Prostate gland (tissue), 2 donors: Measurements from ENCODE around the gene OR4M1. TPM values are rescaled to one million over a fixed set of nuclear protein-coding genes. Genes with fewer than 3 reads are reported as not detected.
"Not testable (repeated sequence)": the region's sequence is repeated elsewhere in the genome, so short reads cannot be mapped to it uniquely, and the experiment has no call there.

Experiments
- DNase-seq: peaks from one replicate; pipeline ENCODE4 v3.0.0-alpha.2; 2019; ENCODE audit warnings: low spot score
- H3K27ac ChIP-seq, 2 donors: fragments of 200-600 bp; sonication (generic); 2 replicates each; pipeline ENCODE4 v1.5.1; 2017 to 2019
- H3K27me3 ChIP-seq: fragments of 200-600 bp; sonication (generic); replicated peaks from 2 replicates; pipeline ENCODE4 v1.5.1; 2019; ENCODE audit not compliant: insufficient read depth
- H3K36me3 ChIP-seq, 2 donors: fragments of 200-600 bp; sonication (generic); 1 replicate in 1 of 2; 2 replicates in 1 of 2; pipeline versions ENCODE4 v1.5.1 to v1.8.1; 2017 to 2019
- H3K4me1 ChIP-seq: fragments of 200-600 bp; sonication (generic); replicated peaks from 2 replicates; pipeline ENCODE4 v1.5.1; 2019
- H3K4me3 ChIP-seq, 2 donors: fragments of 200-600 bp; sonication (generic); 2 replicates each; pipeline ENCODE4 v1.5.1; 2017 to 2019
- H3K9me3 ChIP-seq: fragments of 200-600 bp; sonication (generic); 2 replicates; pipeline ENCODE4 v1.5.1; 2017
- CTCF ChIP-seq, 4 experiments: fragments of 200-600 bp in 2 of 4; fragments of 450-650 bp in 2 of 4; sonication (generic) in 2 of 4; IDR thresholded peaks; 1 replicate in 3 of 4; 2 replicates in 1 of 4; pipeline ENCODE4 v1.5.1; 2016 to 2019; ENCODE audit warnings: antibody characterized with exemption in 4 of 4, mild to moderate bottlenecking in 2 of 4, moderate library complexity in 2 of 4
- POLR2A ChIP-seq: fragments of 450-650 bp; IDR thresholded peaks from one replicate; pipeline ENCODE4 v1.6.1; 2016; ENCODE audit warnings: antibody characterized with exemption, mild to moderate bottlenecking
- POLR2AphosphoS5 ChIP-seq: sonication (generic); formaldehyde crosslinking; IDR thresholded peaks from one replicate; pipeline ENCODE4 v1.6.1; 2017; ENCODE audit warnings: antibody characterized with exemption
- WGBS: methylation state at CpG from one replicate; pipeline ENCODE4 v1.1.5; 2018; 5-methylcytosine and 5-hydroxymethylcytosine counted together
- intact Hi-C: fragments of 100-400 bp; cut with DNase I; formaldehyde crosslinking; loops from one replicate; pipeline ENCODE4 v1.14.2; 2022
- total RNA-seq, 2 donors: library from RNA; depleted of rRNA; stranded (reverse); fragments of >200 nt; gene quantifications; one replicate each; pipeline ENCODE4 v1.1.0, GENCODE V29; 2016

The OR4M1 gene
- total RNA-seq, 2 donors from 2014 or later, result not detected

GRCh38 chr14:19799880-19800279 lies 26.6 kb downstream of the OR4M1 start:
- 87% methylated on average over 5 of the region's 5 CpGs for WGBS
- no peak for DNase-seq
- H3K4me1 ChIP-seq, result no peaks in the 10 kb centered on the region
- no peaks in the 10 kb centered on the region for H3K36me3 ChIP-seq
- intact Hi-C loops, result no loop called here
- no peak overlapping the region for H3K4me3 ChIP-seq
- TF ChIP-seq POLR2AphosphoS5, result no peak
- TF ChIP-seq POLR2A, result no peak
- no peak for TF ChIP-seq CTCF (IDR thresholded peaks at IDR 0.05)
- no peak overlapping the region for H3K27ac ChIP-seq
- no peaks in the 10 kb centered on the region for H3K27me3 ChIP-seq
- no peaks in the 10 kb centered on the region for H3K9me3 ChIP-seq

- TF ChIP-seq POLR2AphosphoS5 (no peak), CTCF (IDR thresholded peaks at IDR 0.05) (no peak), POLR2A (no peak)
- Histone ChIP-seq H3K27me3 (no peaks in the 10 kb centered on the region), H3K4me3 (no peak overlapping the region), H3K36me3 (no peaks in the 10 kb centered on the region), H3K4me1 (no peaks in the 10 kb centered on the region), H3K9me3 (no peaks in the 10 kb centered on the region), H3K27ac (no peak overlapping the region)
- intact Hi-C loops, result no loop called here
- DNase-seq, result no peak
- 85% methylated on average over 17 of the region's 17 CpGs for WGBS
Observed at GRCh38 chr14:19800282-19801117, 27.2 kb downstream of the OR4M1 start.

- 80% methylated on average over 13 of the region's 13 CpGs for WGBS
- Histone ChIP-seq H3K36me3 (no peaks in the 10 kb centered on the region), H3K4me3 (no peak overlapping the region), H3K27me3 (no peaks in the 10 kb centered on the region), H3K9me3 (no peaks in the 10 kb centered on the region), H3K27ac (no peak overlapping the region), H3K4me1 (no peaks in the 10 kb centered on the region)
- no peak for TF ChIP-seq POLR2AphosphoS5
- TF ChIP-seq CTCF (IDR thresholded peaks at IDR 0.05), result no peak
- TF ChIP-seq POLR2A, result no peak
- DNase-seq, result no peak
- intact Hi-C loops, result no loop called here
Observed at GRCh38 chr14:19801118-19801464, 27.8 kb downstream of the OR4M1 start.

DNA sequence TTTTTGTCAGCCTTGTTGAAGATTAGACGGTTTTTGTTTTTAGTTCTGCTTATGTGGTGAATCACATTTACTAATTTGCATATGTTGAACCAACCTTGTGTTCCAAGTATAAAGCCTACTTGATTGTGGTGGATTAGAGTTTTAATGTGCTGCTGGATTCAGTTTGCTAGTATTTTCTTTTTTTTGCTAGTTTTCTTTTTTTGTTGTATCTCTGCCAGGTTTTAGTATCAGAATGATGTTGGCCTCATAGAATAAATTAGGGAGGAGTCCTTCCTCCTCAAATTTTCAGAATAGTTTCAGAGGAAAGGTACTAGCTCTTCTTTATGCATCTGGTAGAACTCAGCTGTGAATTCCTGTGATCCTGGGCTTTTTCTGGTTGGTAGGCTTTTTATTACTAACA lies 30.2 kb downstream of the OR4M1 start, which contains the start of gene OR4N2:
OR4N2 (plus strand) TSS at position 301 of the 400 bp plus-strand sequence. CDS start 23,679 bp downstream, outside the sequence.
- H3K4me1 ChIP-seq, H3K27ac ChIP-seq, intact Hi-C loops, H3K4me3 ChIP-seq, H3K27me3 ChIP-seq, DNase-seq, H3K9me3 ChIP-seq, H3K36me3 ChIP-seq: not testable (repeated sequence)
- 84% methylated on average over 1 of the region's 1 CpG for WGBS

DNA sequence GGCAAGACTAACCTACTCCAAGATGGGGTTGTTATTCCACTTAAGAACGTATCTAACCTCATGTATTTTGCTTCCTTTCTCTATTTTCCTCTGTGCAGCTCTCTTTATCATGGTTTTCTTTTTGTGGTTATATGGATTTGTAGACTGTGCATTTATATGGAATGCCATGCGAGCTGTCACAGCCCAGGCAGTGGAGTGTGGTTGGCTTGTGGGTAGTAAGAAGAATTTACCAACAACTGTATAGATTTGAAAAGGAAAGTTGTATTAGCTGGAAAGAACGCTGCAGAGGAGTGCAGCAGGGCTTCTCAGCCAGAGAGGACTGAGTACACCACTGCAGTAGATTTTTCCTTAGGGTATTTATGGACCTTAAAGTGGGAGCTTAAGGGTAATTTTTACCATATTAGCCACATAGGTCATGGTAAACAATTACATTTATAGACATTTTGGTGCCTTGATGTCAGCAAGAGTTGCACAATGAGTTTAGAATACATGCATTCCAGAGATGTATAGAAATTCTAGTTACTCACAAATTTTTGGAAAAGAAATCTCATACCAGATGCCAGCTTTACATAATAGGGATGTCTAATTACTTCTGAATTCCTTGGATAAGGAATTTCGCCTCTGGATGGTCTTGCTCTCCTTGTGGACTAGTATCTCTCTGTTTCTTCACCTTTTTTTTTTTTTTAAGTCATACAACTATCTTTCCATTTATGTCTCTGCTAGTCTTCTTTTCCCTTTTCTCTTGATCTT lies 40.0 kb downstream of the OR4M1 start:
- H3K4me3 ChIP-seq, H3K27me3 ChIP-seq, DNase-seq, H3K4me1 ChIP-seq, H3K27ac ChIP-seq, H3K9me3 ChIP-seq, H3K36me3 ChIP-seq, intact Hi-C loops: not testable (repeated sequence)
- 58% methylated on average over 4 of the region's 4 CpGs for WGBS

- H3K27ac ChIP-seq, H3K4me1 ChIP-seq, H3K27me3 ChIP-seq, H3K36me3 ChIP-seq, H3K9me3 ChIP-seq, intact Hi-C loops, H3K4me3 ChIP-seq, DNase-seq: not testable (repeated sequence)
- WGBS, result 77% methylated on average over 1 of the region's 1 CpG
Observed at GRCh38 chr14:19819879-19820278, 46.6 kb downstream of the OR4M1 start.

- 74% methylated on average over 6 of the region's 6 CpGs for WGBS
- H3K4me3 ChIP-seq, intact Hi-C loops, H3K36me3 ChIP-seq, DNase-seq, H3K4me1 ChIP-seq, H3K27ac ChIP-seq, H3K27me3 ChIP-seq, H3K9me3 ChIP-seq: not testable (repeated sequence)
Observed at GRCh38 chr14:19821016-19821415, 47.7 kb downstream of the OR4M1 start.
